HG03558 (cell line): ENCODE data around the gene TOR1A.

Experiments
- ATAC-seq: cut with Tn5 transposase; IDR thresholded peaks from one replicate; pipeline ENCODE4 v1.9.1; 2021; ENCODE audit warnings: moderate number of reproducible peaks; ENCODE audit not compliant: unreplicated experiment; ENCODE audit errors: extremely low read depth

TOR1A gene

GRCh38 chr9:129853614-129854013 lies 29.7 kb upstream of the TOR1A start:
- no peak for ATAC-seq

GRCh38 chr9:129852579-129852978 lies 28.6 kb upstream of the TOR1A start:
- no peak for ATAC-seq

GRCh38 chr9:129851821-129852220 lies 27.9 kb upstream of the TOR1A start:
- ATAC-seq, result no peak

- ATAC-seq, result no peak
Observed at GRCh38 chr9:129850821-129851550, 27.1 kb upstream of the TOR1A start.

GRCh38 chr9:129849901-129850300 lies 26.0 kb upstream of the TOR1A start:
- ATAC-seq, result no peak

- no peak for ATAC-seq
Observed at GRCh38 chr9:129848712-129849441, 24.9 kb upstream of the TOR1A start.

- ATAC-seq, result no peak
Observed at GRCh38 chr9:129845373-129845772, 21.4 kb upstream of the TOR1A start.

- ATAC-seq, result no peak
Observed at GRCh38 chr9:129841071-129841470, 17.1 kb upstream of the TOR1A start.

- ATAC-seq, result no peak
Observed at GRCh38 chr9:129840034-129840433, 16.1 kb upstream of the TOR1A start.

GRCh38 chr9:129839324-129840023 lies 15.5 kb upstream of the TOR1A start:
- no peak for ATAC-seq

GRCh38 chr9:129838707-129839259 lies 14.8 kb upstream of the TOR1A start:
- no peak for ATAC-seq

GRCh38 chr9:129836311-129837007 lies 12.5 kb upstream of the TOR1A start:
- ATAC-seq, result no peak

GRCh38 chr9:129835860-129836223 lies 11.9 kb upstream of the TOR1A start:
- ATAC-seq, result no peak

- ATAC-seq, result peak; percentile 73
Observed at GRCh38 chr9:129835128-129835859, 11.4 kb upstream of the TOR1A start, which contains the start of the genes C9orf78 and USP20. Gene C9orf78 (minus strand): TSS chr9:129835275. CDS start chr9:129835221, 54 bp downstream. Gene USP20 (plus strand): TSS chr9:129835458. CDS start chr9:129852556, 17,098 bp downstream.

- peak; percentile 8 for ATAC-seq
Observed at GRCh38 chr9:129834489-129835127, 10.7 kb upstream of the TOR1A start.

- no peak for ATAC-seq
Observed at GRCh38 chr9:129832982-129833381, 9.0 kb upstream of the TOR1A start.

- ATAC-seq, result no peak
Observed at GRCh38 chr9:129828969-129829368, 5.0 kb upstream of the TOR1A start.

GRCh38 chr9:129828051-129828450 lies 4.1 kb upstream of the TOR1A start:
- no peak for ATAC-seq

- ATAC-seq, result no peak
Observed at GRCh38 chr9:129826759-129827158, 2.8 kb upstream of the TOR1A start.
